Activated B cell treated with CpG ODN at 0.5 μM for 24 hours (primary cell): ENCODE measurements around the gene FGFR4. TPM values are rescaled to one million over a fixed set of nuclear protein-coding genes. Genes with fewer than 3 reads are reported as not detected.

ENCODE experiments used
- ATAC-seq: fragments of 200-7000 bp; cut with Tn5 transposase; one replicate; pipeline ENCODE4 v1.10.0; 2021; ENCODE audit warnings: low read depth, mild to moderate bottlenecking, moderate library complexity
- CTCF ChIA-PET: fragments of 350-600 bp; sonication (Branson Sonifier 250); formaldehyde crosslinking; loops from one replicate; lab custom pipeline; 2021; ENCODE audit warnings: antibody characterized with exemption; lab: Charles Lee
- POLR2A ChIA-PET: fragments of 350-600 bp; sonication (Branson Sonifier 250); formaldehyde crosslinking; loops from one replicate; lab custom pipeline; 2021; ENCODE audit warnings: antibody characterized with exemption; lab: Charles Lee
- DNase-seq: peaks from one replicate; pipeline ENCODE4 v3.0.0; 2022
- H3K27ac Mint-ChIP-seq: one replicate; pipeline ENCODE4 v1.8.0; 2020; ENCODE audit warnings: mixed read lengths
- H3K27me3 Mint-ChIP-seq: one replicate; pipeline ENCODE4 v1.8.0; 2021; ENCODE audit warnings: mixed read lengths
- H3K36me3 Mint-ChIP-seq: one replicate; pipeline ENCODE4 v1.8.0; 2021; ENCODE audit warnings: low read depth, mixed read lengths
- H3K4me1 Mint-ChIP-seq: one replicate; pipeline ENCODE4 v1.8.0; 2021; ENCODE audit warnings: mixed read lengths
- H3K4me3 Mint-ChIP-seq: one replicate; pipeline ENCODE4 v1.8.0; 2020; ENCODE audit warnings: mild to moderate bottlenecking, mixed read lengths
- H3K9me3 Mint-ChIP-seq: one replicate; pipeline ENCODE4 v1.8.0; 2020; ENCODE audit warnings: mixed read lengths
- intact Hi-C: fragments of 100-400 bp; cut with micrococcal nuclease; formaldehyde crosslinking; loops from one replicate; pipeline ENCODE4 v1.15.1; 2024
- total RNA-seq: library from RNA; stranded (reverse); gene quantifications from 2 replicates; pipeline ENCODE4 v1.2.3, GENCODE V29; 2022
- TF ChIP-seq, protein P1 (sequence below): fragments of 200-600 bp; IDR thresholded peaks from one replicate; pipeline ENCODE4 v1.8.0; 2022; ENCODE audit warnings: antibody characterized with exemption, mild to moderate bottlenecking

Gene FGFR4
- total RNA-seq, 1 donor from 2014 or later = 1.5 TPM

DNA sequence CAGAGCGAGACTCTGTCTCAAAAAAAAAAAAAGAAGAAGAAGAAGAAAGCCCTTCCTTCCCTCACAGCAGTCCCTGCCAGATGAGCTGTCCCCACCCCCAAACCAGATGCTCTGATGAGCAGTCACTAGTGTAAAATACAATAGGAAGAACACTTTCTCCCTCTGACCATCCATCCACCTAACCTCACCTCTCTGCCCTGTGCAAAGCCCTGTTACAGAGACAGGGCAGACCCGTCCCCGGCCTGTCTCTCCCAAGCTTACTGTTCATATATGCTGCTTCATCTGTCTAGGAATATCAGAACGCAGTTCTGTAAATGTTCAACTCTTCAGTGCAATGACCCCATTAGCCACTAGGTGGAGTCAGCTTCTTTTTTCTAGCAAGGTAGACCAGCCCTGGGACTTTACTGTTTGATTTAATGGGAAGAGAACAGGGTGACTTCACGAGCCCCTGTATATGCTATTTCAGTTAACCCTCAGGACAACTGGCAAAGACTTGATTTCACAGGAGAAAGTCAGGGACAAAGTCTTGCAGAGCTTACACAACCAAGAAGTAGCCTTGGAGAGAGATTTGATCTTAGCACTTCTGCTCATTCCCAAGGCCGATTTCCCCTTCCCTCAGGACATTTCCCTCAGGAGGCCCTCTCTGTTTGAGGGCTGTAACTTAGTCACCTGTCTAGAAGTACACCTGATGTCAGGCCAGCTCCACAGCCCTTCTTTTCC is 14.9 kb upstream of the FGFR4 start:
- POLR2A ChIA-PET = interaction anchor here (0.6 to 1.4 kb wide), 9 partner anchors 11 to 1100 kb away, joined by 3 to 9 read pairs (median 3); partner anchors contain the start of genes FGFR4 and RNF44
- no peaks in the 10 kb centered on the region for H3K9me3 Mint-ChIP-seq
- DNase-seq = peak; percentile 55

DNA sequence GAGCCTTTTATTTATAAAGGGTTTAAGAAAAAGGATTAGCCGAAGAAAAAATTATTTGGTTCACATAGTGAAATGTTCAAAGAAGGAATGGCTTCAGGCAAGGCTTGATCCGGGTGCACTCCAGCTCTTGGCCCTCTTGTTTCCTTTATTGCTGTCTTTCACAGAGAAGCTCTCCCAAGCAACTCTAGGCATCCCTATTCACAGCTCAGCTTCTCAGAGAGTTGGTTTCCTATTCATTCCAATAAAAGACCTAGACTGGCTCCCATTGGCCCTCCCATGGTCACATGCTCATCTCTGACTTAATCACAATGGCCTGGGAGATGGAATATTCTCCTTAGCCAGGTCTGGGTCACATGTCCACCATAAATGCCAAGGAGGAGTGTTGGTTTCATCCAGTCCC is 9.4 kb upstream of the FGFR4 start:
- H3K27me3 Mint-ChIP-seq = no peaks in the 10 kb centered on the region

More for the DNA sequence above, 14.9 kb upstream of the FGFR4 start:
- Mint-ChIP-seq H3K36me3 (no peaks in the 10 kb centered on the region), H3K4me1 (peaks cover 35% of the 10 kb centered on the region), H3K27me3 (no peaks in the 10 kb centered on the region), H3K27ac (peak overlapping the region; percentile 82), H3K4me3 (peak overlapping the region; percentile 61)
- TF ChIP-seq, protein P1, sequence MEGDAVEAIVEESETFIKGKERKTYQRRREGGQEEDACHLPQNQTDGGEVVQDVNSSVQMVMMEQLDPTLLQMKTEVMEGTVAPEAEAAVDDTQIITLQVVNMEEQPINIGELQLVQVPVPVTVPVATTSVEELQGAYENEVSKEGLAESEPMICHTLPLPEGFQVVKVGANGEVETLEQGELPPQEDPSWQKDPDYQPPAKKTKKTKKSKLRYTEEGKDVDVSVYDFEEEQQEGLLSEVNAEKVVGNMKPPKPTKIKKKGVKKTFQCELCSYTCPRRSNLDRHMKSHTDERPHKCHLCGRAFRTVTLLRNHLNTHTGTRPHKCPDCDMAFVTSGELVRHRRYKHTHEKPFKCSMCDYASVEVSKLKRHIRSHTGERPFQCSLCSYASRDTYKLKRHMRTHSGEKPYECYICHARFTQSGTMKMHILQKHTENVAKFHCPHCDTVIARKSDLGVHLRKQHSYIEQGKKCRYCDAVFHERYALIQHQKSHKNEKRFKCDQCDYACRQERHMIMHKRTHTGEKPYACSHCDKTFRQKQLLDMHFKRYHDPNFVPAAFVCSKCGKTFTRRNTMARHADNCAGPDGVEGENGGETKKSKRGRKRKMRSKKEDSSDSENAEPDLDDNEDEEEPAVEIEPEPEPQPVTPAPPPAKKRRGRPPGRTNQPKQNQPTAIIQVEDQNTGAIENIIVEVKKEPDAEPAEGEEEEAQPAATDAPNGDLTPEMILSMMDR = peak; percentile 85
- CTCF ChIA-PET = interaction anchor here (0.6 to 5.3 kb wide), 14 partner anchors 8 to 411 kb away, joined by 3 to 66 read pairs (median 4); partner anchors contain the start of genes FGFR4 and ZNF346
- intact Hi-C loops = loop anchor here (1.0 to 5.0 kb wide), 3 partner anchors 14 to 65 kb away; partner anchors contain the start of genes FGFR4 and UIMC1
- ATAC-seq = peak; percentile 89

DNA sequence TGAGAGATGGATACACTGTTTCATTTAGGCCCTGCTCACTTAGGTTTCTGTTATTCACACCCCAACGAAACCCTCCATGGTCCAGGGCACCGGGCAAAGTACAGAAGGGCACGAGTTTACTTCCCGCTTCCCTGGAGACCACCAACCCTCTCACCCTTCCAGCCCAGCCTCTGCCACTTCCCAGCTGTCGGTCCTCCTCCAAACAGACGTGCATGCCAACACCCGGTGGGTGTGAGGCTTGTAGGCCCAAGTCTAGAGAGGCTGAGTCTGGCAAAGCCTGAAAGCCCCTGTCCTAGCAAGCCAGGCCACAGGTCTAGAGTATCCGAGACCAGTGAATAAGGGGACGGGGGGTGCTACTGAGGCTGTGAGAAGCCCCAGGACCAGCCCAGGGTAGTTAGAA is 7.1 kb upstream of the FGFR4 start:
- ATAC-seq (no peak), DNase-seq (no peak)
- H3K36me3 Mint-ChIP-seq = peaks cover 4% of the 10 kb centered on the region
- TF ChIP-seq, protein P1 = no peak
- CTCF ChIA-PET = no interaction called here
- H3K9me3 Mint-ChIP-seq = no peaks in the 10 kb centered on the region
- H3K4me3 Mint-ChIP-seq = no peak overlapping the region
- H3K27me3 Mint-ChIP-seq = peaks cover 3% of the 10 kb centered on the region
- no peaks in the 10 kb centered on the region for H3K4me1 Mint-ChIP-seq
- intact Hi-C loops = no loop called here
- H3K27ac Mint-ChIP-seq = no peak overlapping the region
- POLR2A ChIA-PET = no interaction called here

More for the DNA sequence above, 9.4 kb upstream of the FGFR4 start:
- ATAC-seq (no peak), DNase-seq (no peak)
- Mint-ChIP-seq H3K9me3 (no peaks in the 10 kb centered on the region), H3K36me3 (peaks cover 4% of the 10 kb centered on the region), H3K4me3 (no peak overlapping the region), H3K4me1 (peaks cover 5% of the 10 kb centered on the region), H3K27ac (no peak overlapping the region)
- POLR2A ChIA-PET = no interaction called here
- TF ChIP-seq, protein P1 = no peak
- intact Hi-C loops = no loop called here
- CTCF ChIA-PET = no interaction called here

DNA sequence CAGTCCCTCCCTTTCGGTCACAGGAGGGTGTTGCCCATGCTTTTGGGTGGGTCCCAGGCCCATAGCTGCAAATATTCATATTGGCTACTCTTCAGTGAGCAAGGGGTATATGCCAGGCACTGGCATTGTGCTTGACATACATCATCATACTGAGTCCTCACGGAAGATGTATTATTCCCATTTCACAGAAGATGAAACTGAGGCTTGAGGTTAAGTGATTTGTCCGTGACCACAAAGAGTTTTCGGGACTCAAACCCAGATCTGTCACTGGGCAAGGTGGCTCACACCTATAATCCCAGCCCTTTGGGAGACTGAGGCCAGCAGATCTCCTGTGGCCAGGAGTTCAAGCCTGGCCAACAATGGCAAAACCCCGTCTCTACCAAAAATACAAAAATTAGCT is 6.5 kb upstream of the FGFR4 start:
- Mint-ChIP-seq H3K4me3 (no peak overlapping the region), H3K36me3 (peaks cover 4% of the 10 kb centered on the region), H3K4me1 (peaks cover 4% of the 10 kb centered on the region), H3K27me3 (peaks cover 3% of the 10 kb centered on the region), H3K9me3 (no peaks in the 10 kb centered on the region), H3K27ac (no peak overlapping the region)
- ChIA-PET CTCF (no interaction called here), POLR2A (no interaction called here)
- ATAC-seq = no peak
- intact Hi-C loops = no loop called here
- TF ChIP-seq, protein P1 = no peak
- DNase-seq = no peak

DNA sequence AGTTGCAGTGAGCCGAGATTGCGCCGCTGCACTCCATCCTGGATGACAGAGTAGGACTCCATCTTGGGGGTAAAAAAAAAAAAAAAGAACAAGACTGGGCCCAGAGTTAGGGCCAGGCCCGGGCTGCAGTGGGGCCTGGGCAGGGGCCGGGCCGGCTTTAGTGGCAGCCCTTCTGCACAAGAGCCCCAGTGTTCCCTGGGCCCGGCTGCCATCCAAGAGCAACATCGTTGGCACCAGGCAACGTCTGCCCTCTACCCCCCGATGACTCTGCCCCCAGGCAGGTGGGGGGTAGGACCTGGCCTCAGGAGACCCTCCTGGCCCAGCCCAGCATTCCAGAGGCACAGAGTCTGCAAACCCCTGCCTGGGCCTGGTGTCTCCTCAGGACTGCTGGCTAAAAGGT is 4.9 kb upstream of the FGFR4 start:
- H3K27me3 Mint-ChIP-seq = peaks cover 3% of the 10 kb centered on the region
- H3K9me3 Mint-ChIP-seq = no peaks in the 10 kb centered on the region
- TF ChIP-seq, protein P1 = no peak
- H3K27ac Mint-ChIP-seq = no peak overlapping the region
- H3K36me3 Mint-ChIP-seq = peaks cover 4% of the 10 kb centered on the region
- POLR2A ChIA-PET = interaction anchor here (0.6 kb wide), 1 partner anchor 886 kb away, joined by 15 read pairs; no protein-coding TSS in a partner anchor
- DNase-seq = no peak
- CTCF ChIA-PET = interaction anchor here (1.0 kb wide), 1 partner anchor 8 kb away, joined by 5 read pairs; no protein-coding TSS in a partner anchor
- H3K4me1 Mint-ChIP-seq = peaks cover 14% of the 10 kb centered on the region
- intact Hi-C loops = no loop called here
- H3K4me3 Mint-ChIP-seq = no peak overlapping the region
- ATAC-seq = no peak
